RWPE2 (cell line): ENCODE results near the gene CYP4F8.

ENCODE experiments used
- ATAC-seq: fragments of 200-7000 bp; cut with Tn5 transposase; 3 replicates; pipeline ENCODE4 v1.9.1; 2021; ENCODE audit warnings: low read depth
- DNase-seq: peaks from one replicate; pipeline ENCODE4 v3.0.0-alpha.2; 2020; ENCODE audit warnings: low spot score
- H3K27ac ChIP-seq: fragments of 450-650 bp; 2 replicates; pipeline ENCODE4 v1.5.1; 2017; ENCODE audit warnings: mild to moderate bottlenecking; ENCODE audit not compliant: poor library complexity, severe bottlenecking
- H3K27me3 ChIP-seq: fragments of 250-450 bp; sonication (Bioruptor Pico); 2 replicates; pipeline ENCODE4 v1.5.1; 2021; ENCODE audit warnings: mild to moderate bottlenecking, moderate library complexity; ENCODE audit not compliant: insufficient read depth, poor library complexity, severe bottlenecking
- H3K36me3 ChIP-seq: fragments of 250-450 bp; sonication (Bioruptor Pico); 2 replicates; pipeline ENCODE4 v1.5.1; 2020; ENCODE audit warnings: low read depth, mild to moderate bottlenecking, moderate library complexity
- H3K4me1 ChIP-seq: fragments of 250-450 bp; sonication (Bioruptor Pico); 2 replicates; pipeline ENCODE4 v1.5.1; 2021; ENCODE audit warnings: mild to moderate bottlenecking, moderate library complexity; ENCODE audit not compliant: insufficient read depth, poor library complexity, severe bottlenecking
- H3K4me3 ChIP-seq: fragments of 250-450 bp; sonication (Bioruptor Pico); 2 replicates; pipeline ENCODE4 v1.5.1; 2021; ENCODE audit warnings: mild to moderate bottlenecking, moderate library complexity; ENCODE audit not compliant: severe bottlenecking
- H3K9me3 ChIP-seq: fragments of 250-450 bp; sonication (Bioruptor Pico); 2 replicates; pipeline ENCODE4 v1.5.1; 2021; ENCODE audit warnings: mild to moderate bottlenecking, moderate library complexity; ENCODE audit not compliant: severe bottlenecking
- CTCF ChIP-seq: fragments of 450-650 bp; IDR thresholded peaks from one replicate; pipeline ENCODE4 v1.5.1; 2017; ENCODE audit warnings: mild to moderate bottlenecking, moderate library complexity; ENCODE audit not compliant: poor library complexity, severe bottlenecking

Gene CYP4F8

GRCh38 chr19:15634105-15634504, 19.1 kb downstream of the CYP4F8 start:
- TF ChIP-seq CTCF: no peak
- no peak for DNase-seq
- H3K4me1 ChIP-seq: no peaks in the 10 kb centered on the region
- H3K36me3 ChIP-seq: no peaks in the 10 kb centered on the region
- H3K27me3 ChIP-seq: no peaks in the 10 kb centered on the region
- ATAC-seq: no peak
- H3K27ac ChIP-seq: no peak overlapping the region
- no peak overlapping the region for H3K4me3 ChIP-seq
- H3K9me3 ChIP-seq: no peaks in the 10 kb centered on the region

GRCh38 chr19:15635016-15635805, 20.2 kb downstream of the CYP4F8 start:
- no peak for DNase-seq
- no peak overlapping the region for H3K27ac ChIP-seq
- no peaks in the 10 kb centered on the region for H3K27me3 ChIP-seq
- H3K4me3 ChIP-seq: no peak overlapping the region
- peaks cover under 1% of the 10 kb centered on the region for H3K4me1 ChIP-seq
- ATAC-seq: no peak
- TF ChIP-seq CTCF: no peak
- H3K36me3 ChIP-seq: no peaks in the 10 kb centered on the region
- H3K9me3 ChIP-seq: no peaks in the 10 kb centered on the region

GRCh38 chr19:15636026-15636425, 21.0 kb downstream of the CYP4F8 start:
- Histone ChIP-seq H3K27me3 (no peaks in the 10 kb centered on the region), H3K36me3 (no peaks in the 10 kb centered on the region), H3K27ac (no peak overlapping the region), H3K9me3 (no peaks in the 10 kb centered on the region), H3K4me3 (no peak overlapping the region), H3K4me1 (peaks cover 3% of the 10 kb centered on the region)
- ATAC-seq: no peak
- no peak for TF ChIP-seq CTCF
- no peak for DNase-seq

- peaks cover 3% of the 10 kb centered on the region for H3K4me1 ChIP-seq
- TF ChIP-seq CTCF: no peak
- H3K27ac ChIP-seq: no peak overlapping the region
- no peaks in the 10 kb centered on the region for H3K27me3 ChIP-seq
- ATAC-seq (no peak), DNase-seq (no peak)
- H3K36me3 ChIP-seq: no peaks in the 10 kb centered on the region
- H3K9me3 ChIP-seq: no peaks in the 10 kb centered on the region
- no peak overlapping the region for H3K4me3 ChIP-seq
Observed at GRCh38 chr19:15639596-15639995, 24.6 kb downstream of the CYP4F8 start.

- ATAC-seq (peak; percentile 97), DNase-seq (peak; percentile 86)
- Histone ChIP-seq H3K4me1 (peaks cover 3% of the 10 kb centered on the region), H3K4me3 (no peak within 1 kb of the TSS), H3K9me3 (no peaks in the 10 kb centered on the region), H3K27me3 (no peaks in the 10 kb centered on the region), H3K27ac (no peak within 1 kb of the TSS), H3K36me3 (no peaks in the 10 kb centered on the region)
- no peak for TF ChIP-seq CTCF
Observed at GRCh38 chr19:15640294-15640903, 25.4 kb downstream of the CYP4F8 start, which contains the start of gene CYP4F3. Gene CYP4F3 (plus strand): TSS chr19:15640897. CDS start chr19:15641416, 519 bp downstream.
